H1 (cell line): Measurements from ENCODE around the gene CMC1. TPM values are rescaled to one million over a fixed set of nuclear protein-coding genes. Genes with fewer than 3 reads are reported as not detected.

ENCODE experiments used
- CTCF ChIA-PET: fragments of 300-600 bp; sonication (Branson Sonifier 250); formaldehyde crosslinking; loops from one replicate; lab custom pipeline; 2021; ENCODE audit not compliant: partially characterized antibody; lab: Charles Lee
- POLR2A ChIA-PET: fragments of 300-600 bp; sonication (Branson Sonifier 250); formaldehyde crosslinking; loops from one replicate; lab custom pipeline; 2021; ENCODE audit warnings: inconsistent platforms; ENCODE audit not compliant: partially characterized antibody; lab: Charles Lee
- DNase-seq, 2 experiments: peaks; one replicate each; pipeline versions ENCODE4 v3.0.0 to v3.0.0-alpha.2; 2010 to 2022; ENCODE audit warnings: low spot score in 2 of 2, low read depth in 1 of 2, mixed read lengths in 1 of 2
- FAIRE-seq: peaks from 2 replicates; lab custom pipeline; 2011; peaks lifted over from hg19 to GRCh38; lab: Jason Lieb, UNC
- H2AFZ ChIP-seq: 2 replicates; pipeline ENCODE4 v1.8.1; 2012; ENCODE audit warnings: low read length, inconsistent platforms
- H2AK5ac ChIP-seq: 2 replicates; pipeline ENCODE4 v1.6.1; 2013; ENCODE audit warnings: low read depth, low read length
- H2BK120ac ChIP-seq: replicated peaks from 2 replicates; pipeline ENCODE3; 2013; ENCODE audit warnings: low read depth, low read length, inconsistent platforms
- H2BK12ac ChIP-seq: 2 replicates; pipeline ENCODE4 v1.6.1; 2013; ENCODE audit warnings: low read depth, low read length
- H2BK15ac ChIP-seq: 2 replicates; pipeline ENCODE4 v1.6.1; 2013; ENCODE audit warnings: low read length
- H2BK20ac ChIP-seq: 2 replicates; pipeline ENCODE4 v1.6.1; 2013; ENCODE audit warnings: low read length
- H2BK5ac ChIP-seq: 2 replicates; pipeline ENCODE4 v1.6.1; 2013; ENCODE audit warnings: low read depth, low read length
- H3K14ac ChIP-seq: 2 replicates; pipeline ENCODE4 v1.6.1; 2013; ENCODE audit warnings: inconsistent platforms; ENCODE audit not compliant: insufficient read length
- H3K18ac ChIP-seq: 2 replicates; pipeline ENCODE4 v1.6.1; 2013; ENCODE audit warnings: low read length; ENCODE audit errors: extremely low read depth
- H3K23ac ChIP-seq: 2 replicates; pipeline ENCODE4 v1.6.1; 2013; ENCODE audit warnings: inconsistent platforms; ENCODE audit not compliant: insufficient read length
- H3K23me2 ChIP-seq: 2 replicates; pipeline ENCODE4 v1.6.1; 2013; ENCODE audit warnings: low read depth, low read length
- H3K27ac ChIP-seq: 2 replicates; pipeline ENCODE4 v1.6.1; 2011; ENCODE audit warnings: low read depth, low read length, inconsistent platforms
- H3K27me3 ChIP-seq, 4 experiments: replicated peaks in 1 of 4; 1 replicate in 1 of 4; 2 replicates in 3 of 4; pipeline versions ENCODE4 v1.6.1 to v1.8.1; 2011 to 2013; ENCODE audit warnings: low read length in 3 of 4, mild to moderate bottlenecking in 3 of 4, inconsistent platforms in 2 of 4, mixed read lengths in 2 of 4, moderate library complexity in 1 of 4; ENCODE audit not compliant: control insufficient read depth in 3 of 4, insufficient read depth in 3 of 4; ENCODE audit errors: extremely low read depth in 1 of 4
- H3K36me3 ChIP-seq, 4 experiments: 2 replicates each; pipeline versions ENCODE4 v1.6.1 to v1.8.1; 2011 to 2013; ENCODE audit warnings: mild to moderate bottlenecking in 4 of 4, low read length in 3 of 4, moderate library complexity in 2 of 4, control low read depth in 1 of 4, inconsistent platforms in 1 of 4; ENCODE audit not compliant: insufficient read depth in 4 of 4, control insufficient read depth in 2 of 4
- H3K4ac ChIP-seq: replicated peaks from 2 replicates; pipeline ENCODE3; 2013; ENCODE audit warnings: low read length, low read depth, mixed read lengths, inconsistent platforms; ENCODE audit not compliant: insufficient read length
- H3K4me1 ChIP-seq, 4 experiments: replicated peaks in 1 of 4; 1 replicate in 1 of 4; 2 replicates in 3 of 4; pipeline versions ENCODE4 v1.6.1 to v1.8.1; 2011 to 2013; ENCODE audit warnings: low read length in 3 of 4, inconsistent platforms in 2 of 4, mixed read lengths in 1 of 4; ENCODE audit not compliant: insufficient read depth in 4 of 4, control insufficient read depth in 3 of 4
- H3K4me2 ChIP-seq, 2 experiments: 2 replicates each; pipeline versions ENCODE4 v1.6.1 to v1.8.1; 2011 to 2013; ENCODE audit warnings: low read depth in 2 of 2, low read length in 2 of 2, control low read depth in 1 of 2, inconsistent platforms in 1 of 2, mild to moderate bottlenecking in 1 of 2; ENCODE audit not compliant: insufficient read depth in 1 of 2
- H3K4me3 ChIP-seq, 4 experiments: fragments of 200-600, 300-600 bp in 1 of 4; sonication (generic), shearing (Covaris generic), sonication (Bioruptor Twin) in 1 of 4; 2 replicates each; pipeline versions ENCODE4 v1.5.1 to v1.8.1; 2011 to 2016; ENCODE audit warnings: low read length in 4 of 4, low read depth in 3 of 4, control low read depth in 2 of 4, inconsistent platforms in 2 of 4, mild to moderate bottlenecking in 2 of 4, mixed read lengths in 1 of 4, moderate library complexity in 1 of 4; ENCODE audit not compliant: insufficient read depth in 2 of 4; ENCODE audit errors: extremely low read depth in 1 of 4
- H3K56ac ChIP-seq: replicated peaks from 2 replicates; pipeline ENCODE3; 2013; ENCODE audit warnings: low read depth, mild to moderate bottlenecking, mixed read lengths, low read length, inconsistent platforms; ENCODE audit not compliant: insufficient read length
- H3K79me1 ChIP-seq: 2 replicates; pipeline ENCODE4 v1.6.1; 2013; ENCODE audit warnings: low read depth, low read length, control low read depth
- H3K79me2 ChIP-seq, 2 experiments: 2 replicates each; pipeline versions ENCODE4 v1.6.1 to v1.8.1; 2012 to 2013; ENCODE audit warnings: low read length in 2 of 2, mild to moderate bottlenecking in 2 of 2, inconsistent platforms in 1 of 2; ENCODE audit not compliant: insufficient read depth in 2 of 2, control insufficient read depth in 1 of 2
- H3K9ac ChIP-seq, 4 experiments: replicated peaks in 1 of 4; 1 replicate in 1 of 4; 2 replicates in 3 of 4; pipeline versions ENCODE4 v1.6.1 to v1.8.1; 2011 to 2013; ENCODE audit warnings: low read depth in 3 of 4, low read length in 3 of 4, control low read depth in 2 of 4, mild to moderate bottlenecking in 2 of 4, moderate library complexity in 2 of 4, inconsistent platforms in 1 of 4; ENCODE audit errors: extremely low read depth in 1 of 4
- H3K9me3 ChIP-seq, 2 experiments: 2 replicates each; pipeline versions ENCODE4 v1.6.1 to v1.8.1; 2012 to 2013; ENCODE audit warnings: mild to moderate bottlenecking in 2 of 2, moderate library complexity in 2 of 2, control low read depth in 1 of 2, inconsistent platforms in 1 of 2, low read depth in 1 of 2, low read length in 1 of 2, mixed read lengths in 1 of 2; ENCODE audit not compliant: insufficient read depth in 2 of 2
- H4K20me1 ChIP-seq, 2 experiments: replicated peaks in 1 of 2; 2 replicates each; pipeline versions ENCODE3 to v1.8.1; 2011 to 2013; ENCODE audit warnings: inconsistent platforms in 2 of 2, low read length in 2 of 2, mild to moderate bottlenecking in 1 of 2; ENCODE audit not compliant: insufficient read depth in 2 of 2, control insufficient read depth in 1 of 2
- H4K5ac ChIP-seq: 2 replicates; pipeline ENCODE4 v1.6.1; 2013; ENCODE audit warnings: low read length, low read depth, mixed read lengths, inconsistent platforms; ENCODE audit not compliant: insufficient read length
- H4K8ac ChIP-seq: 2 replicates; pipeline ENCODE4 v1.8.0; 2013; ENCODE audit warnings: mild to moderate bottlenecking, moderate library complexity, low read length, inconsistent platforms; ENCODE audit not compliant: insufficient read depth; ENCODE audit errors: extremely low read depth
- H4K91ac ChIP-seq: replicated peaks from 2 replicates; pipeline ENCODE3; 2013; ENCODE audit warnings: low read length, mixed read lengths, inconsistent platforms; ENCODE audit not compliant: insufficient read length
- ATF2 ChIP-seq: IDR thresholded peaks from 2 replicates; pipeline ENCODE4 v1.6.1; 2012; ENCODE audit warnings: low read length, inconsistent platforms
- CHD1 ChIP-seq: IDR thresholded peaks from 2 replicates; pipeline ENCODE4 v1.6.1; 2012; ENCODE audit warnings: low read depth, low read length, improper control_type of control experiment
- FOSL1 ChIP-seq: IDR thresholded peaks from 2 replicates; pipeline ENCODE4 v1.6.1; 2011; ENCODE audit warnings: mild to moderate bottlenecking, low read depth, low read length, moderate library complexity; ENCODE audit not compliant: insufficient read depth
- POU5F1 ChIP-seq: IDR thresholded peaks from 2 replicates; pipeline ENCODE4 v1.6.1; 2011; ENCODE audit warnings: low read depth, mild to moderate bottlenecking, low read length, moderate library complexity
- SUZ12 ChIP-seq: fragments of 200-600 bp; sonication (generic); IDR thresholded peaks from 2 replicates; pipeline ENCODE4 v1.6.1; 2012; ENCODE audit warnings: mild to moderate bottlenecking, inconsistent platforms, low read length, moderate library complexity, mixed read lengths
- WGBS, 2 experiments: shearing (Covaris generic) in 1 of 2; methylation state at CpG; one replicate each; pipeline versions ENCODE4 v1.1.6 to v1.1.7; 2013 to 2015; ENCODE audit warnings: low lambda C conversion rate in 2 of 2, mixed read lengths in 2 of 2, inconsistent platforms in 1 of 2, low coverage in 1 of 2, missing lambda C conversion rate in 1 of 2; ENCODE audit not compliant: insufficient replicate concordance in 2 of 2, insufficient coverage in 1 of 2, insufficient read length in 1 of 2; ENCODE audit errors: extremely low coverage in 1 of 2, missing lambda C conversion rate in 1 of 2; 5-methylcytosine and 5-hydroxymethylcytosine counted together
- polyA plus RNA-seq, 7 experiments: library from polyadenylated mRNA; depleted of rRNA in 3 of 7; stranded (reverse) in 5 of 7; unstranded in 2 of 7; fragments of >200 nt in 5 of 7; fragments of 200-250 nt in 2 of 7; gene quantifications; 1 replicate in 5 of 7; 2 replicates in 1 of 7; 4 replicates in 1 of 7; pipeline versions ENCODE4 v1.2.1 to v1.2.3, GENCODE V29; 2011 to 2013; ENCODE audit warnings: missing spikeins in 2 of 7, mixed read lengths in 2 of 7
- total RNA-seq: library from RNA; stranded (reverse); fragmentation: NEBNext Ultra II Directional; extraction: Animal tissue kit (Norgen Biotek cat#: 25700); gene quantifications from 2 replicates; pipeline ENCODE4 v1.2.1, GENCODE V29; 2021

Gene CMC1
- total and polyA plus RNA-seq, 2 of the 8 experiments (the other 6 are each of a cell fraction or from before 2014, with no cell fraction given) = 11.4 to 19.4 TPM

DNA sequence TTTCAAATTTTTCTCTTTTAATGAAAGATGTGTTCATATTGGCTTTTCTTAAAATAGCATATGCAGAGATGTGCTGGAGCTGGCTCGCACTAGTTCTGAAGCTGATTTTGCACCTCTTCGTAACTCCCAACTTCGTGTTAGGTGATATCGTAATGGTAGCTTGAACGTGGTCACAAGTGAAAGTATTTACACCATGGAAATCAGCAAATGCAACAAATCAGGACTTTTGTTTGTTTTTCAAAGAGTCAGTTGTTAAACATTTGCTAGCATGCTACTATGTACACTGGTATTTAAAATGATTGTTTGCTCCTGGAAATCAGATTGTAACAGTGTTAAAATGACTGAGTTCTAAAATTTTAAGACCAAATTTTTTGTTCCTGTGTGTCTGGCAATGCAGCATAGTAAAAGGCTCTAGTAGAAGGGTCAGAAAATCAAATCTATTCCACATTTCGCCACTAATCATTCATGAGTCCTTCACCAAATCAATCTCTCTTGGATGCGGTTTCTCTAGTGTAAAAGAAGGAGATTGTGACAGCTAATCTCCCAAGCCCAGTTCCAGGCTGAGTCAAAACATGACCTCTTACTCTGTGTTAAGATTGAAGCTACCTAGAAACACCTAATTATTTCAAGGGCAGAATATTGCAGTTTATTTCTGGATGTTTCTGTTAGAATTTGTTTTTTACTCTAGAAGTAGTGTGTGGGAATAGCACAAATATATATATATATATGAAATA lies 34.3 kb upstream of the CMC1 start:
- peak; percentile 48 for FAIRE-seq
- CTCF ChIA-PET = interaction anchor here (1.0 to 1.1 kb wide), 2 partner anchors 110 to 117 kb away, joined by 3 to 4 read pairs; no protein-coding TSS in a partner anchor

More for the DNA sequence above, 34.3 kb upstream of the CMC1 start:
- H2BK12ac ChIP-seq = no peak overlapping the region
- no peak overlapping the region for H3K23ac ChIP-seq
- H2AK5ac ChIP-seq = no peak overlapping the region
- no peak overlapping the region for H3K9ac ChIP-seq
- no peak overlapping the region for H3K18ac ChIP-seq
- no peaks in the 10 kb centered on the region for H3K79me1 ChIP-seq
- no peak overlapping the region for H2BK120ac ChIP-seq
- H3K27me3 ChIP-seq = no peaks in the 10 kb centered on the region
- H4K5ac ChIP-seq = no peak overlapping the region
- no peak overlapping the region for H2BK5ac ChIP-seq
- no peaks in the 10 kb centered on the region for H3K36me3 ChIP-seq
- H3K4me1 ChIP-seq = no peaks in the 10 kb centered on the region
- no peak for TF ChIP-seq CHD1
- no peak for TF ChIP-seq ATF2
- TF ChIP-seq FOSL1 = no peak
- no peak for TF ChIP-seq POU5F1
- TF ChIP-seq SUZ12 = no peak
- H3K4ac ChIP-seq = no peak overlapping the region
- H3K4me2 ChIP-seq = no peak overlapping the region
- H2BK20ac ChIP-seq = no peak overlapping the region
- no peak overlapping the region for H3K14ac ChIP-seq
- H2BK15ac ChIP-seq = no peak overlapping the region
- H3K23me2 ChIP-seq = no peaks in the 10 kb centered on the region
- no peak overlapping the region for H3K56ac ChIP-seq
- H4K91ac ChIP-seq = no peak overlapping the region
- POLR2A ChIA-PET = no interaction called here
- H4K8ac ChIP-seq = no peak overlapping the region
- H4K20me1 ChIP-seq = no peaks in the 10 kb centered on the region
- H2AFZ ChIP-seq = no peak overlapping the region
- WGBS, 2 experiments = 93% methylated on average over 7 of the region's 7 CpGs; no CpG with 5 or more reads in 1 of the 2 experiments
- no peak overlapping the region for H3K4me3 ChIP-seq
- no peak for DNase-seq
- no peaks in the 10 kb centered on the region for H3K79me2 ChIP-seq
- H3K27ac ChIP-seq = no peak overlapping the region
- no peaks in the 10 kb centered on the region for H3K9me3 ChIP-seq
